GM23248 (cell line): ENCODE data around the gene PPP1R27.

Experiments used
- EZH2 ChIP-seq: fragments of 200-600 bp; sonication (generic); IDR thresholded peaks from 2 replicates; pipeline ENCODE4 v1.6.1; 2018; ENCODE audit warnings: antibody characterized with exemption, mild to moderate bottlenecking; ENCODE audit not compliant: insufficient read depth, poor library complexity, severe bottlenecking
- EZH2phosphoT487 ChIP-seq: fragments of 200-600 bp; sonication (generic); IDR thresholded peaks from 2 replicates; pipeline ENCODE4 v1.6.1; 2018; ENCODE audit warnings: antibody characterized with exemption, moderate library complexity, mild to moderate bottlenecking, low read depth; ENCODE audit not compliant: insufficient read depth

- TF ChIP-seq EZH2phosphoT487 = no peak
- no peak for TF ChIP-seq EZH2
Measured at GRCh38 chr17:81865733-81866439, 31.0 kb upstream of the PPP1R27 start.
